Esophagus squamous epithelium (tissue), 4 donors: ENCODE measurements around the gene IRAK1BP1.

ENCODE experiments used
- CTCF ChIP-seq, 6 experiments: fragments of 450-650 bp in 4 of 6; fragments of 200-600 bp in 2 of 6; sonication (generic) in 2 of 6; IDR thresholded peaks; one replicate each; pipeline ENCODE4 v1.5.1; 2016 to 2019; ENCODE audit warnings: antibody characterized with exemption in 6 of 6, mild to moderate bottlenecking in 4 of 6, moderate library complexity in 4 of 6
- POLR2A ChIP-seq, 4 donors: fragments of 450-650 bp; IDR thresholded peaks; one replicate each; pipeline ENCODE4 v1.6.1; 2017; ENCODE audit warnings: antibody characterized with exemption in 4 of 4, mild to moderate bottlenecking in 4 of 4, moderate library complexity in 3 of 4

GRCh38 chr6:78909391-78909790 lies 42.0 kb downstream of the IRAK1BP1 start:
- TF ChIP-seq POLR2A (IDR thresholded peaks at IDR 0.05), result no peak
- TF ChIP-seq CTCF (IDR thresholded peaks at IDR 0.05), result no peak
